Uterus (tissue), 4 donors: ENCODE data around the gene SCP2. TPM values are rescaled to one million over a fixed set of nuclear protein-coding genes. Genes with fewer than 3 reads are reported as not detected.

Source experiments
- DNase-seq, 2 donors: peaks; one replicate each; pipeline ENCODE4 v3.0.0-alpha.2; 2019 to 2020
- H3K27ac ChIP-seq, 2 donors: fragments of 200-600 bp; sonication (generic); 1 replicate in 1 of 2; 2 replicates in 1 of 2; pipeline ENCODE4 v1.5.1; 2016 to 2018
- H3K27me3 ChIP-seq, 2 donors: fragments of 200-600 bp; sonication (generic); one replicate each; pipeline ENCODE4 v1.5.1; 2018 to 2019; ENCODE audit warnings: control low read depth in 1 of 2
- H3K36me3 ChIP-seq, 2 donors: fragments of 200-600 bp; sonication (generic); one replicate each; pipeline ENCODE4 v1.5.1; 2019; ENCODE audit warnings: control low read depth in 1 of 2
- H3K4me1 ChIP-seq, 2 donors: fragments of 200-600 bp; sonication (generic); one replicate each; pipeline ENCODE4 v1.5.1; 2018 to 2019; ENCODE audit warnings: control low read depth in 1 of 2
- H3K4me3 ChIP-seq, 2 donors: fragments of 200-600 bp; sonication (generic); 1 replicate in 1 of 2; 2 replicates in 1 of 2; pipeline ENCODE4 v1.5.1; 2018 to 2019; ENCODE audit warnings: mild to moderate bottlenecking in 1 of 2
- H3K9me3 ChIP-seq, 2 donors: fragments of 200-600 bp; sonication (generic); one replicate each; pipeline ENCODE4 v1.5.1; 2019; ENCODE audit warnings: control low read depth in 1 of 2
- CTCF ChIP-seq, 4 experiments: fragments of 200-600 bp in 2 of 4; fragments of 450-650 bp in 2 of 4; sonication (generic) in 2 of 4; IDR thresholded peaks; one replicate each; pipeline ENCODE4 v1.5.1; 2016 to 2019; ENCODE audit warnings: antibody characterized with exemption in 4 of 4, mild to moderate bottlenecking in 2 of 4, moderate library complexity in 1 of 4
- POLR2A ChIP-seq, 2 donors: fragments of 450-650 bp; IDR thresholded peaks; one replicate each; pipeline ENCODE4 v1.6.1; 2016; ENCODE audit warnings: antibody characterized with exemption in 2 of 2, mild to moderate bottlenecking in 1 of 2, moderate library complexity in 1 of 2
- intact Hi-C: fragments of 100-400 bp; cut with DNase I; formaldehyde crosslinking; loops from one replicate; pipeline ENCODE4 v1.15.1; 2023; ENCODE audit warnings: low total_unique reads
- total RNA-seq, 4 donors: library from RNA; depleted of rRNA in 3 of 4; stranded (reverse); fragments of >200 nt in 3 of 4; gene quantifications; one replicate each; pipeline versions ENCODE4 v1.1.0 to v1.2.4, GENCODE V29; 2014 to 2023
- donor health status: DM: yes; HTN: yes; CAD: no.

SCP2 gene
- total RNA-seq, 4 donors from 2014 or later: 29.2 to 151 (median 84.6) TPM

- TF ChIP-seq POLR2A (IDR thresholded peaks at IDR 0.05): no peak
- no peak for TF ChIP-seq CTCF (IDR thresholded peaks at IDR 0.05)
- DNase-seq: no peak
- intact Hi-C loops: no loop called here
- Histone ChIP-seq H3K4me1 (no peaks in the 10 kb centered on the region), H3K4me3 (no peak overlapping the region), H3K36me3 (no peaks in the 10 kb centered on the region), H3K9me3 (no peaks in the 10 kb centered on the region), H3K27me3 (no peaks in the 10 kb centered on the region), H3K27ac (no peak overlapping the region)
Observed at GRCh38 chr1:53051676-53052075, 124.6 kb downstream of the SCP2 start.

DNA sequence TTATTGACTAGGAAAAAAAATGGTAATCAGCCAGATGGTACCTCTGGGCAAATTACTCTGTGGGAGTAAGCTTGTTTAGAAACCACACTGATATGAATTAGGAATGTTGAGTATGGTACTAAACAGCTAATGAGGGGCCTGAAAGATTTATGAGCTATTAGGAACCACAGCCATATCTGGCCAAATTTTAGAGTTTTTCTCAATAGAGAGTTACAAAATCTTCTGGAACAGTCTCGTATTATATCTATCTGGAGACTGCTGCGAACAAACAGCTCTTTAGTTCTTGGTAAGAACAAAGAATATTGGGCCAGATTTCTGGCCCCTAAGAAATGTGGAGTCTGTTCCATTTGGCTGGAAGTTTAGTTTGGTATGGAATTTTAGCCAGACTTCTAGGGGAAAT lies 130.1 kb downstream of the SCP2 start:
- Histone ChIP-seq H3K27ac (peak overlapping the region; percentile 56 to 69), H3K27me3 (no peaks in the 10 kb centered on the region), H3K4me3 (no peak overlapping the region), H3K9me3 (no peaks in the 10 kb centered on the region), H3K4me1 (peaks cover 0 to 3% of the 10 kb centered on the region in 2 donors), H3K36me3 (no peaks in the 10 kb centered on the region)
- TF ChIP-seq POLR2A (IDR thresholded peaks at IDR 0.05) (no peak), CTCF (IDR thresholded peaks at IDR 0.05) (no peak)
- no peak for DNase-seq
- intact Hi-C loops: no loop called here

GRCh38 chr1:53060579-53060978 lies 133.5 kb downstream of the SCP2 start:
- intact Hi-C loops: loop anchor here (10.0 kb wide), 1 partner anchor 124 kb away; no protein-coding TSS in a partner anchor

GRCh38 chr1:53061123-53061858 lies 134.2 kb downstream of the SCP2 start:
- no peaks in the 10 kb centered on the region for H3K9me3 ChIP-seq
- no peaks in the 10 kb centered on the region for H3K27me3 ChIP-seq
- DNase-seq: peak; percentile 57 to 78
- peaks cover 0 to 3% of the 10 kb centered on the region in 2 donors for H3K4me1 ChIP-seq
- H3K4me3 ChIP-seq: peak overlapping the region; percentile 67 to 90
- H3K36me3 ChIP-seq: no peaks in the 10 kb centered on the region
- peak overlapping the region; percentile 84 to 88 for H3K27ac ChIP-seq
- TF ChIP-seq CTCF (IDR thresholded peaks at IDR 0.05): no peak
- TF ChIP-seq POLR2A (IDR thresholded peaks at IDR 0.05): no peak
- intact Hi-C loops: loop anchor here (10.0 kb wide), 1 partner anchor 124 kb away; no protein-coding TSS in a partner anchor

More at GRCh38 chr1:53060579-53060978, 133.5 kb downstream of the SCP2 start:
- TF ChIP-seq POLR2A (IDR thresholded peaks at IDR 0.05) (no peak), CTCF (IDR thresholded peaks at IDR 0.05) (no peak)
- Histone ChIP-seq H3K36me3 (no peaks in the 10 kb centered on the region), H3K4me1 (peaks cover 0 to 3% of the 10 kb centered on the region in 2 donors), H3K4me3 (no peak overlapping the region), H3K27ac (peak overlapping the region; percentile 84 to 88), H3K9me3 (no peaks in the 10 kb centered on the region), H3K27me3 (no peaks in the 10 kb centered on the region)
- DNase-seq: peak; percentile 69 to 77
